HCT116 (cell line): ENCODE measurements around the gene DZIP1L. TPM values are rescaled to one million over a fixed set of nuclear protein-coding genes. Genes with fewer than 3 reads are reported as not detected.

Experiments
- ATAC-seq: fragments of 200-7000 bp; cut with Tn5 transposase; 2 replicates; pipeline ENCODE4 v1.9.1; 2020; ENCODE audit warnings: mild to moderate bottlenecking, moderate library complexity
- BruUV-seq: library from RNA; stranded (reverse); fragments of 400-500 nt; replicated peaks from 2 replicates; lab custom pipeline; 2021; lab: Mats Ljungman, UMichigan
- CTCF ChIA-PET: fragments of 300-600 bp; sonication (Branson Sonifier 250); formaldehyde crosslinking; loops from one replicate; lab custom pipeline; 2021; ENCODE audit warnings: antibody characterized with exemption; lab: Charles Lee
- POLR2A ChIA-PET: fragments of 300-600, 350-600 bp; sonication (Branson Sonifier 250); formaldehyde crosslinking; loops from one replicate; lab custom pipeline; 2021; ENCODE audit warnings: antibody characterized with exemption; lab: Charles Lee
- RAD21 ChIA-PET, 2 experiments: fragments of 300-600 bp; sonication (Branson Sonifier 250); formaldehyde crosslinking; loops; one replicate each; lab custom pipeline; 2023; ENCODE audit warnings: low total read pairs in 2 of 2; ENCODE audit not compliant: uncharacterized antibody in 2 of 2, unreplicated experiment in 2 of 2, low non-redundant PET in 1 of 2; lab: Charles Lee
- DNase-seq: peaks from one replicate; pipeline ENCODE4 v3.0.0-alpha.2; 2010; ENCODE audit warnings: low read depth, low spot score
- H2AFZ ChIP-seq: fragments of 200-600 bp; shearing (Covaris generic), sonication (generic); 2 replicates; pipeline ENCODE4 v1.6.1; 2017; ENCODE audit warnings: low read depth, mixed run types, mixed read lengths, antibody characterized with exemption, low read length; ENCODE audit not compliant: poor library complexity, severe bottlenecking
- H3K27ac ChIP-seq: 2 replicates; pipeline ENCODE4 v1.5.1; 2012; ENCODE audit warnings: low read depth, low read length
- H3K27me3 ChIP-seq: fragments of 200-600 bp; sonication (generic); 2 replicates; pipeline ENCODE4 v1.6.1; 2016; ENCODE audit warnings: mixed run types, low read length, mixed read lengths; ENCODE audit not compliant: insufficient read depth
- H3K36me3 ChIP-seq, 2 experiments: fragments of 200-500 bp in 1 of 2; fragments of 200-600 bp in 1 of 2; sonication (Bioruptor generic) in 1 of 2; sonication (generic) in 1 of 2; 2 replicates each; pipeline versions ENCODE4 v1.5.1 to v1.6.1; 2014 to 2016; ENCODE audit warnings: low read length in 2 of 2, inconsistent platforms in 1 of 2, mixed read lengths in 1 of 2, mixed run types in 1 of 2; ENCODE audit not compliant: insufficient read depth in 2 of 2, control insufficient read depth in 1 of 2
- H3K4me1 ChIP-seq, 2 experiments: fragments of 200-600 bp in 1 of 2; sonication (generic) in 1 of 2; 2 replicates each; pipeline versions ENCODE4 v1.5.1 to v1.6.1; 2012 to 2017; ENCODE audit warnings: low read length in 2 of 2, inconsistent platforms in 1 of 2, mild to moderate bottlenecking in 1 of 2, mixed read lengths in 1 of 2, mixed run types in 1 of 2, moderate library complexity in 1 of 2; ENCODE audit not compliant: insufficient read depth in 2 of 2, control insufficient read depth in 1 of 2
- H3K4me2 ChIP-seq: fragments of 200-600 bp; sonication (generic); 2 replicates; pipeline ENCODE4 v1.6.1; 2017; ENCODE audit warnings: mixed run types, low read length, mixed read lengths
- H3K4me3 ChIP-seq, 2 experiments: fragments of 200-600 bp in 1 of 2; sonication (generic) in 1 of 2; replicated peaks in 1 of 2; 2 replicates each; pipeline ENCODE4 v1.5.1; 2011 to 2016; ENCODE audit warnings: low read length in 2 of 2, control low read depth in 1 of 2, low read depth in 1 of 2, mild to moderate bottlenecking in 1 of 2, mixed read lengths in 1 of 2, mixed run types in 1 of 2
- H3K79me2 ChIP-seq: fragments of 200-600 bp; sonication (generic); 2 replicates; pipeline ENCODE4 v1.6.1; 2017; ENCODE audit warnings: mild to moderate bottlenecking, mixed run types, low read length, moderate library complexity, mixed read lengths; ENCODE audit not compliant: insufficient read depth
- H3K9ac ChIP-seq: fragments of 200-600 bp; sonication (generic); 2 replicates; pipeline ENCODE4 v1.6.1; 2016; ENCODE audit warnings: low read length, mixed read lengths
- H3K9me2 ChIP-seq: fragments of 200-600 bp; sonication (generic), shearing (Covaris generic); 2 replicates; pipeline ENCODE4 v1.6.1; 2017; ENCODE audit warnings: mixed run types, mild to moderate bottlenecking, moderate library complexity; ENCODE audit not compliant: insufficient read depth
- H3K9me3 ChIP-seq, 2 experiments: fragments of 200-500 bp in 1 of 2; fragments of 200-600 bp in 1 of 2; sonication (Bioruptor generic) in 1 of 2; sonication (generic) in 1 of 2; 2 replicates each; pipeline ENCODE4 v1.6.1; 2014 to 2017; ENCODE audit warnings: low read length in 2 of 2, mixed read lengths in 2 of 2, inconsistent platforms in 1 of 2, low read depth in 1 of 2, mild to moderate bottlenecking in 1 of 2, mixed run types in 1 of 2, moderate library complexity in 1 of 2; ENCODE audit not compliant: control insufficient read depth in 1 of 2, insufficient read depth in 1 of 2
- H4K20me1 ChIP-seq: fragments of 200-600 bp; sonication (generic), shearing (Covaris generic); 2 replicates; pipeline ENCODE4 v1.6.1; 2017; ENCODE audit warnings: mixed run types, mild to moderate bottlenecking, moderate library complexity; ENCODE audit not compliant: insufficient read depth
- CBX3 ChIP-seq: IDR thresholded peaks from 2 replicates; pipeline ENCODE4 v1.6.1; 2012; ENCODE audit warnings: low read depth
- EGR1 ChIP-seq: IDR thresholded peaks from 2 replicates; pipeline ENCODE4 v1.6.1; 2012; ENCODE audit warnings: low read depth
- ELF1 ChIP-seq: IDR thresholded peaks from 2 replicates; pipeline ENCODE4 v1.6.1; 2012; ENCODE audit warnings: low read depth, borderline replicate concordance
- EZH2 ChIP-seq: fragments of 200-600 bp; sonication (generic); IDR thresholded peaks from 2 replicates; pipeline ENCODE4 v1.6.1; 2017; ENCODE audit warnings: antibody characterized with exemption, mixed run types
- FOSL1 ChIP-seq: IDR thresholded peaks from 2 replicates; pipeline ENCODE4 v1.6.1; 2012; ENCODE audit warnings: low read depth
- MAX ChIP-seq: IDR thresholded peaks from 2 replicates; pipeline ENCODE4 v1.6.1; 2012
- RAD21 ChIP-seq: IDR thresholded peaks from 2 replicates; pipeline ENCODE4 v1.6.1; 2012; ENCODE audit warnings: low read depth, mild to moderate bottlenecking
- SRF ChIP-seq: IDR thresholded peaks from 2 replicates; pipeline ENCODE4 v1.6.1; 2012; ENCODE audit warnings: low read depth
- TCF7L2 ChIP-seq: IDR thresholded peaks from 2 replicates; pipeline ENCODE4 v1.7.0; 2011; ENCODE audit warnings: borderline replicate concordance, inconsistent platforms; ENCODE audit not compliant: insufficient read depth, insufficient read length; ENCODE audit errors: extremely low read depth
- YY1 ChIP-seq: IDR thresholded peaks from 2 replicates; pipeline ENCODE4 v1.6.1; 2011; ENCODE audit warnings: low read length, low read depth, moderate library complexity, mild to moderate bottlenecking; ENCODE audit not compliant: insufficient replicate concordance; ENCODE audit errors: extremely low read depth
- intact Hi-C: fragments of 100-400 bp; cut with micrococcal nuclease; formaldehyde crosslinking; loops from 2 replicates; pipeline ENCODE4 v1.10.0; 2022
- total RNA-seq: library from RNA; stranded (reverse); gene quantifications from one replicate; pipeline ENCODE4 v1.2.1, GENCODE V29; 2021; ENCODE audit not compliant: unreplicated experiment
- TF ChIP-seq, protein P1 (sequence below), 3 experiments: fragments of 200-600 bp in 1 of 3; sonication (generic) in 1 of 3; IDR thresholded peaks in 2 of 3; conservative IDR thresholded peaks in 1 of 3; 2 replicates each; pipeline ENCODE4 v1.5.1; 2012 to 2017; ENCODE audit warnings: low read depth in 2 of 3, low read length in 2 of 3, antibody characterized with exemption in 1 of 3, borderline replicate concordance in 1 of 3, control low read depth in 1 of 3, mild to moderate bottlenecking in 1 of 3, mixed read lengths in 1 of 3, mixed run types in 1 of 3, moderate library complexity in 1 of 3; ENCODE audit not compliant: insufficient read depth in 1 of 3

Gene DZIP1L
- total RNA-seq, 1 experiment from 2014 or later, result 9.6 TPM

GRCh38 chr3:138030734-138031280 is 84.6 kb downstream of the DZIP1L start:
- no peak overlapping the region for H3K9ac ChIP-seq
- no peaks in the 10 kb centered on the region for H4K20me1 ChIP-seq
- H3K4me2 ChIP-seq, result no peak overlapping the region
- ChIA-PET POLR2A (no interaction called here), RAD21 (no interaction called here), CTCF (no interaction called here)
- H3K27me3 ChIP-seq, result no peaks in the 10 kb centered on the region
- TF ChIP-seq YY1 (no peak), TCF7L2 (no peak), EZH2 (no peak), MAX (no peak), SRF (no peak), FOSL1 (no peak), CBX3 (no peak), ELF1 (no peak), EGR1 (no peak), RAD21 (no peak)
- TF ChIP-seq, protein P1, sequence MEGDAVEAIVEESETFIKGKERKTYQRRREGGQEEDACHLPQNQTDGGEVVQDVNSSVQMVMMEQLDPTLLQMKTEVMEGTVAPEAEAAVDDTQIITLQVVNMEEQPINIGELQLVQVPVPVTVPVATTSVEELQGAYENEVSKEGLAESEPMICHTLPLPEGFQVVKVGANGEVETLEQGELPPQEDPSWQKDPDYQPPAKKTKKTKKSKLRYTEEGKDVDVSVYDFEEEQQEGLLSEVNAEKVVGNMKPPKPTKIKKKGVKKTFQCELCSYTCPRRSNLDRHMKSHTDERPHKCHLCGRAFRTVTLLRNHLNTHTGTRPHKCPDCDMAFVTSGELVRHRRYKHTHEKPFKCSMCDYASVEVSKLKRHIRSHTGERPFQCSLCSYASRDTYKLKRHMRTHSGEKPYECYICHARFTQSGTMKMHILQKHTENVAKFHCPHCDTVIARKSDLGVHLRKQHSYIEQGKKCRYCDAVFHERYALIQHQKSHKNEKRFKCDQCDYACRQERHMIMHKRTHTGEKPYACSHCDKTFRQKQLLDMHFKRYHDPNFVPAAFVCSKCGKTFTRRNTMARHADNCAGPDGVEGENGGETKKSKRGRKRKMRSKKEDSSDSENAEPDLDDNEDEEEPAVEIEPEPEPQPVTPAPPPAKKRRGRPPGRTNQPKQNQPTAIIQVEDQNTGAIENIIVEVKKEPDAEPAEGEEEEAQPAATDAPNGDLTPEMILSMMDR (IDR thresholded peaks at IDR 0.05 in 2 of 3, conservative IDR thresholded peaks at IDR 0.05 in 1 of 3; ENCODE audit: borderline replicate concordance in 1 of 3, insufficient read depth in 1 of 3, low read depth in 2 of 3, low read length in 2 of 3), result no peak
- H2AFZ ChIP-seq, result no peak overlapping the region
- intact Hi-C loops, result no loop called here
- DNase-seq (no peak), ATAC-seq (no peak)
- BruUV-seq, result no TSS peak
- no peaks in the 10 kb centered on the region for H3K36me3 ChIP-seq
- peaks cover 0 to 5% of the 10 kb centered on the region in 2 experiments; a peak in 1 of 4 replicates for H3K4me1 ChIP-seq
- no peaks in the 10 kb centered on the region for H3K9me3 ChIP-seq
- H3K4me3 ChIP-seq, result no peak overlapping the region
- H3K27ac ChIP-seq, result no peak overlapping the region
- no peaks in the 10 kb centered on the region for H3K9me2 ChIP-seq
- H3K79me2 ChIP-seq, result no peaks in the 10 kb centered on the region
